HepG2 (cell line): ENCODE results near the gene MYL9. TPM values are rescaled to one million over a fixed set of nuclear protein-coding genes. Genes with fewer than 3 reads are reported as not detected.

Experiments used
- AHDC1 ChIP-seq: sonication (generic); formaldehyde crosslinking; IDR thresholded peaks from 2 replicates; pipeline ENCODE4 v1.5.1; 2020; ENCODE audit warnings: mild to moderate bottlenecking, missing genetic modification reagents, borderline replicate concordance
- EED ChIP-seq: sonication (generic); formaldehyde crosslinking; IDR thresholded peaks from 2 replicates; pipeline ENCODE4 v1.5.0; 2020; ENCODE audit warnings: mild to moderate bottlenecking, missing genetic modification reagents
- ELF1 ChIP-seq: sonication (generic); formaldehyde crosslinking; IDR thresholded peaks from 2 replicates; pipeline ENCODE4 v1.4.0; 2020; ENCODE audit warnings: missing genetic modification reagents
- IRX3 ChIP-seq: sonication (generic); formaldehyde crosslinking; IDR thresholded peaks from 2 replicates; pipeline ENCODE4 v1.8.1; 2023; ENCODE audit warnings: mild to moderate bottlenecking, low read depth, missing genetic modification reagents, borderline replicate concordance
- PHB2 ChIP-seq: fragments of 450-650 bp; IDR thresholded peaks from 2 replicates; pipeline ENCODE4 v1.6.1; 2018; ENCODE audit not compliant: partially characterized antibody
- RERE ChIP-seq: IDR thresholded peaks from 2 replicates; pipeline ENCODE4 v1.6.1; 2016; ENCODE audit warnings: low read depth, missing genetic modification reagents, missing compliant biosample characterization
- SKIL ChIP-seq: sonication (generic); formaldehyde crosslinking; IDR thresholded peaks from 2 replicates; pipeline ENCODE4 v1.8.0; 2022; ENCODE audit warnings: missing genetic modification reagents, mild to moderate bottlenecking, moderate library complexity, borderline replicate concordance
- TSC22D2 ChIP-seq: sonication (generic); formaldehyde crosslinking; IDR thresholded peaks from 2 replicates; pipeline ENCODE4 v1.5.1; 2020; ENCODE audit warnings: missing genetic modification reagents, mild to moderate bottlenecking, borderline replicate concordance
- ZNF446 ChIP-seq: sonication (generic); formaldehyde crosslinking; IDR thresholded peaks from 2 replicates; pipeline ENCODE4 v1.5.0; 2020; ENCODE audit warnings: mild to moderate bottlenecking, missing genetic modification reagents
- ZNF747 ChIP-seq: sonication (generic); formaldehyde crosslinking; IDR thresholded peaks from 2 replicates; pipeline ENCODE4 v1.8.1; 2023; ENCODE audit warnings: missing genetic modification reagents, mild to moderate bottlenecking, borderline replicate concordance
- ZSCAN22 ChIP-seq: sonication (generic); formaldehyde crosslinking; IDR thresholded peaks from 2 replicates; pipeline ENCODE4 v1.4.0; 2020; ENCODE audit warnings: mild to moderate bottlenecking, missing genetic modification reagents
- polyA plus RNA-seq, 8 experiments: library from polyadenylated mRNA; depleted of rRNA in 3 of 8; stranded (reverse) in 7 of 8; unstranded in 1 of 8; fragments of >200 nt; fragmentation: Illumina TruSeq in 4 of 8; extraction: Trizol in 4 of 8; gene quantifications; 2 replicates each; pipeline versions ENCODE4 v1.2.1 to v1.2.3, GENCODE V29; 2011 to 2016; ENCODE audit warnings: low read depth in 4 of 8, missing spikeins in 1 of 8, mixed read lengths in 1 of 8; ENCODE audit not compliant: insufficient read depth in 1 of 8
- total RNA-seq, 5 experiments: library from RNA; depleted of rRNA; stranded (reverse); fragments of >200 nt; fragmentation: Illumina TruSeq; extraction: Trizol; gene quantifications; 2 replicates each; pipeline ENCODE4 v1.2.3, GENCODE V29; 2016; ENCODE audit warnings: low read depth in 1 of 5
- TF ChIP-seq, protein P1 (sequence below): sonication (generic); formaldehyde crosslinking; IDR thresholded peaks from 2 replicates; pipeline ENCODE4 v1.8.1; 2022; ENCODE audit warnings: low read depth, mild to moderate bottlenecking, missing genetic modification reagents

Gene MYL9
- total and polyA plus RNA-seq, 2 of the 13 experiments (the other 11 are each of a cell fraction or from before 2014, with no cell fraction given), result 0.87 to 2.2 TPM

DNA sequence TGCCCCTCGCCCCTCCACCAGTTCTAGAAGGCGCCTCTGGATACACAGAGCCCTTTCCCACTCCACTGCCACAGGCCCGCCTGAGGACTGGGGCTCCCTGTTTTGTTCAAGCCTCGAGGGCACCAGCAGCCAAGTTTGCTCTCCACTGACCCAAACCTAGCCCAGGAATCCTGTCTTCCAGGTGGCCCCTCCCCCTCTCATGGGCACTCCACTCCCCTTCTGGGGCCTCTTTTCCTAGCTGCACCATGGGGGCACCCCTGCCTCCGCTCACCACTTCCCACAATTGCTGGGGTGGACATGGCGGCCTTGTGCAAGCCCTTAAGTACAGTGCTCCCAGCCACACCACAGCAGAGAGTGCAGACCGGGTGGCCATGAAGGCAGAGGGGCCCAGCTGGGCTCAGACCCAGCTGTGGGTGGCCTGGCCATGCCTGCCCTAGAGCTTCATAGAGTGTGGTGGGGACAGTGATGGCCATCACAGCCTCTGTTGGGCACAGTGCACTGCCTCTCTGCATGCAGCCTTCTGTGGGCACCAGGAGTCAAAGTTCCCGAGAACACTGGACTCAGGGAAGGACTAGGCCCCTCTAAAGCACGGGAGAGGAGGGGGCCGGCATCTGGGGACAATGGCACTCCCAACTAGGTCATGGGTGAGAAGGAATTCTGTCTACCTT, 1.3 kb downstream of the MYL9 start (continued):
- TF ChIP-seq ZNF446 (CRISPR knock-in tag) (no peak), ZNF747 (no peak), ELF1 (CRISPR knock-in tag) (no peak; the same call in 1 of the 2 replicates), PHB2 (no peak), ZSCAN22 (CRISPR knock-in tag) (no peak), RERE (CRISPR knock-in tag) (no peak), AHDC1 (CRISPR knock-in tag) (no peak), IRX3 (CRISPR knock-in tag) (no peak), EED (peak; percentile 61; the same call in 1 of the 2 replicates), SKIL (CRISPR knock-in tag) (no peak), TSC22D2 (CRISPR knock-in tag) (no peak)
- TF ChIP-seq, protein P1, sequence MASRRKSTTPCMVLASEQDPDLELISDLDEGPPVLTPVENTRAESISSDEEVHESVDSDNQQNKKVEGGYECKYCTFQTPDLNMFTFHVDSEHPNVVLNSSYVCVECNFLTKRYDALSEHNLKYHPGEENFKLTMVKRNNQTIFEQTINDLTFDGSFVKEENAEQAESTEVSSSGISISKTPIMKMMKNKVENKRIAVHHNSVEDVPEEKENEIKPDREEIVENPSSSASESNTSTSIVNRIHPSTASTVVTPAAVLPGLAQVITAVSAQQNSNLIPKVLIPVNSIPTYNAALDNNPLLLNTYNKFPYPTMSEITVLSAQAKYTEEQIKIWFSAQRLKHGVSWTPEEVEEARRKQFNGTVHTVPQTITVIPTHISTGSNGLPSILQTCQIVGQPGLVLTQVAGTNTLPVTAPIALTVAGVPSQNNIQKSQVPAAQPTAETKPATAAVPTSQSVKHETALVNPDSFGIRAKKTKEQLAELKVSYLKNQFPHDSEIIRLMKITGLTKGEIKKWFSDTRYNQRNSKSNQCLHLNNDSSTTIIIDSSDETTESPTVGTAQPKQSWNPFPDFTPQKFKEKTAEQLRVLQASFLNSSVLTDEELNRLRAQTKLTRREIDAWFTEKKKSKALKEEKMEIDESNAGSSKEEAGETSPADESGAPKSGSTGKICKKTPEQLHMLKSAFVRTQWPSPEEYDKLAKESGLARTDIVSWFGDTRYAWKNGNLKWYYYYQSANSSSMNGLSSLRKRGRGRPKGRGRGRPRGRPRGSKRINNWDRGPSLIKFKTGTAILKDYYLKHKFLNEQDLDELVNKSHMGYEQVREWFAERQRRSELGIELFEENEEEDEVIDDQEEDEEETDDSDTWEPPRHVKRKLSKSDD (CRISPR knock-in tag), result no peak
